Endothelial cell (in vitro differentiated cells): ENCODE measurements around the gene EPOP. TPM values are rescaled to one million over a fixed set of nuclear protein-coding genes. Genes with fewer than 3 reads are reported as not detected.

ENCODE experiments used
- DNase-seq: peaks from one replicate; pipeline ENCODE4 v3.0.0; 2021; ENCODE audit warnings: low spot score
- H3K27ac Mint-ChIP-seq: one replicate; pipeline ENCODE4 v1.8.0; 2021; ENCODE audit warnings: mixed read lengths, inconsistent platforms; ENCODE audit not compliant: unreplicated experiment
- H3K27me3 Mint-ChIP-seq: one replicate; pipeline ENCODE4 v1.8.0; 2021; ENCODE audit warnings: mild to moderate bottlenecking, moderate library complexity, mixed read lengths, inconsistent platforms; ENCODE audit not compliant: unreplicated experiment
- H3K36me3 Mint-ChIP-seq: one replicate; pipeline ENCODE4 v1.8.0; 2021; ENCODE audit warnings: mild to moderate bottlenecking, low read depth, mixed read lengths, inconsistent platforms; ENCODE audit not compliant: unreplicated experiment
- H3K4me1 Mint-ChIP-seq: one replicate; pipeline ENCODE4 v1.8.0; 2021; ENCODE audit warnings: mild to moderate bottlenecking, mixed read lengths, inconsistent platforms; ENCODE audit not compliant: unreplicated experiment
- H3K4me3 Mint-ChIP-seq: one replicate; pipeline ENCODE4 v1.8.0; 2021; ENCODE audit warnings: mild to moderate bottlenecking, mixed read lengths, inconsistent platforms; ENCODE audit not compliant: unreplicated experiment
- H3K9me3 Mint-ChIP-seq: one replicate; pipeline ENCODE4 v1.8.0; 2021; ENCODE audit warnings: mixed read lengths, inconsistent platforms; ENCODE audit not compliant: unreplicated experiment
- total RNA-seq: library from RNA; stranded (reverse); fragmentation: NEBNext Ultra II Directional; extraction: Animal tissue kit (Norgen Biotek cat#: 25700); gene quantifications from one replicate; pipeline ENCODE4 v1.2.1, GENCODE V29; 2021; ENCODE audit not compliant: unreplicated experiment
- TF ChIP-seq, protein P1 (sequence below): fragments of 200-600 bp; sonication (generic); IDR thresholded peaks from one replicate; pipeline ENCODE4 v1.5.0; 2021; ENCODE audit warnings: antibody characterized with exemption; ENCODE audit not compliant: unreplicated experiment

The EPOP gene
- total RNA-seq, 1 donor from 2014 or later = 1.3 TPM

- Mint-ChIP-seq H3K27me3 (peaks cover 26% of the 10 kb centered on the region), H3K9me3 (no peaks in the 10 kb centered on the region), H3K27ac (no peak overlapping the region), H3K4me3 (no peak overlapping the region), H3K36me3 (peaks cover 3% of the 10 kb centered on the region), H3K4me1 (peaks cover 18% of the 10 kb centered on the region)
- TF ChIP-seq, protein P1, sequence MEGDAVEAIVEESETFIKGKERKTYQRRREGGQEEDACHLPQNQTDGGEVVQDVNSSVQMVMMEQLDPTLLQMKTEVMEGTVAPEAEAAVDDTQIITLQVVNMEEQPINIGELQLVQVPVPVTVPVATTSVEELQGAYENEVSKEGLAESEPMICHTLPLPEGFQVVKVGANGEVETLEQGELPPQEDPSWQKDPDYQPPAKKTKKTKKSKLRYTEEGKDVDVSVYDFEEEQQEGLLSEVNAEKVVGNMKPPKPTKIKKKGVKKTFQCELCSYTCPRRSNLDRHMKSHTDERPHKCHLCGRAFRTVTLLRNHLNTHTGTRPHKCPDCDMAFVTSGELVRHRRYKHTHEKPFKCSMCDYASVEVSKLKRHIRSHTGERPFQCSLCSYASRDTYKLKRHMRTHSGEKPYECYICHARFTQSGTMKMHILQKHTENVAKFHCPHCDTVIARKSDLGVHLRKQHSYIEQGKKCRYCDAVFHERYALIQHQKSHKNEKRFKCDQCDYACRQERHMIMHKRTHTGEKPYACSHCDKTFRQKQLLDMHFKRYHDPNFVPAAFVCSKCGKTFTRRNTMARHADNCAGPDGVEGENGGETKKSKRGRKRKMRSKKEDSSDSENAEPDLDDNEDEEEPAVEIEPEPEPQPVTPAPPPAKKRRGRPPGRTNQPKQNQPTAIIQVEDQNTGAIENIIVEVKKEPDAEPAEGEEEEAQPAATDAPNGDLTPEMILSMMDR = no peak
- no peak for DNase-seq
These were observed 22.5 kb upstream of the EPOP start for GRCh38 chr17:38697061-38697820.

GRCh38 chr17:38693700-38694329 is 19.1 kb upstream of the EPOP start:
- Mint-ChIP-seq H3K4me3 (no peak overlapping the region), H3K9me3 (no peaks in the 10 kb centered on the region), H3K36me3 (no peaks in the 10 kb centered on the region), H3K4me1 (peaks cover 1% of the 10 kb centered on the region), H3K27me3 (peaks cover 21% of the 10 kb centered on the region), H3K27ac (no peak overlapping the region)
- DNase-seq = no peak
- TF ChIP-seq, protein P1 = no peak

GRCh38 chr17:38691154-38691553 is 16.4 kb upstream of the EPOP start:
- H3K9me3 Mint-ChIP-seq = no peaks in the 10 kb centered on the region
- H3K27me3 Mint-ChIP-seq = peaks cover 13% of the 10 kb centered on the region
- no peak overlapping the region for H3K27ac Mint-ChIP-seq
- no peaks in the 10 kb centered on the region for H3K4me1 Mint-ChIP-seq
- no peak for DNase-seq
- H3K4me3 Mint-ChIP-seq = no peak overlapping the region
- no peaks in the 10 kb centered on the region for H3K36me3 Mint-ChIP-seq
- TF ChIP-seq, protein P1 = no peak

GRCh38 chr17:38690386-38690785 is 15.6 kb upstream of the EPOP start:
- TF ChIP-seq, protein P1 = no peak
- no peak overlapping the region for H3K4me3 Mint-ChIP-seq
- H3K36me3 Mint-ChIP-seq = no peaks in the 10 kb centered on the region
- H3K27me3 Mint-ChIP-seq = peaks cover 13% of the 10 kb centered on the region
- no peak for DNase-seq
- peaks cover 3% of the 10 kb centered on the region for H3K4me1 Mint-ChIP-seq
- H3K27ac Mint-ChIP-seq = no peak overlapping the region
- H3K9me3 Mint-ChIP-seq = no peaks in the 10 kb centered on the region

DNA sequence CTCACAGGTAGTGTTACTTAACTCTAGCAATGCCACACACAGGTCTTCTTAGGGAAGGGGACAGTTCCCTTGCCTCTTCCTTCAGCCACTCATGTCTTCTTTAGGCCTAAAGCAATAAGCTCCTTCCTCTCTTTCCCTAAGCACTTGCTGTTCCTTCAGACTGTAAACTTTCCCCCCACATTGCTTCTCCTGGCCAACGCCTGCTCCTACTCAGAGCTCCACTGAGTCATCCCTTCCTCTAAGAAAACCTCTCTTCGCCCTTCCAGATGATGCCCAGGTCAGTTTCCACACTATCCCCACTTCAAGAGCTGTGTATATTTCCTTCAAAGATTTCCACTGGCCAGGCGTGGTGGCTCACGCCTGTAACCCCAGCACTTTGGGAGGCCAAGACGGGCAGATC is 12.5 kb upstream of the EPOP start:
- Mint-ChIP-seq H3K4me1 (peaks cover 3% of the 10 kb centered on the region), H3K36me3 (no peaks in the 10 kb centered on the region), H3K9me3 (no peaks in the 10 kb centered on the region), H3K4me3 (no peak overlapping the region), H3K27me3 (peaks cover 8% of the 10 kb centered on the region), H3K27ac (no peak overlapping the region)
- TF ChIP-seq, protein P1 = no peak
- no peak for DNase-seq
